Neutrophil (primary cell): ENCODE data around the gene PTBP1.
A peak's percentile ranks its signal among the peaks of the same experiment; 100 is the strongest.

Experiments used
- H3K27ac ChIP-seq: fragments of 200-600 bp; sonication (generic); 2 replicates; pipeline ENCODE4 v1.5.1; 2016; ENCODE audit warnings: mild to moderate bottlenecking, moderate library complexity
- H3K27me3 ChIP-seq: fragments of 200-600 bp; sonication (generic); 2 replicates; pipeline ENCODE4 v1.6.0; 2016; ENCODE audit warnings: mild to moderate bottlenecking
- H3K36me3 ChIP-seq: fragments of 200-600 bp; sonication (generic); 2 replicates; pipeline ENCODE4 v1.5.1; 2017
- H3K4me1 ChIP-seq, 2 experiments: fragments of 200-600 bp in 1 of 2; sonication (generic) in 1 of 2; 1 replicate in 1 of 2; 2 replicates in 1 of 2; pipeline versions ENCODE4 v1.5.1 to v1.6.1; 2013 to 2016; ENCODE audit warnings: low read depth in 1 of 2, low read length in 1 of 2, mild to moderate bottlenecking in 1 of 2, moderate library complexity in 1 of 2; ENCODE audit not compliant: control insufficient read depth in 1 of 2, insufficient read depth in 1 of 2
- H3K4me3 ChIP-seq, 2 experiments: fragments of 200-600 bp in 1 of 2; sonication (generic) in 1 of 2; 1 replicate in 1 of 2; 2 replicates in 1 of 2; pipeline ENCODE4 v1.5.1; 2013 to 2016; ENCODE audit warnings: low read depth in 1 of 2, low read length in 1 of 2, mild to moderate bottlenecking in 1 of 2, moderate library complexity in 1 of 2
- H3K9me3 ChIP-seq: fragments of 200-600 bp; sonication (generic); 2 replicates; pipeline ENCODE4 v1.5.1; 2016
- CTCF ChIP-seq: fragments of 200-600 bp; sonication (generic); IDR thresholded peaks from 2 replicates; pipeline ENCODE4 v1.5.1; 2016; ENCODE audit warnings: antibody characterized with exemption

PTBP1 gene

GRCh38 chr19:855566-856120, 58.4 kb downstream of the PTBP1 start:
- H3K27ac ChIP-seq: no peak overlapping the region
- H3K4me3 ChIP-seq: no peak overlapping the region
- H3K4me1 ChIP-seq: peaks cover 51 to 60% of the 10 kb centered on the region in 2 experiments
- peaks cover 52% of the 10 kb centered on the region for H3K27me3 ChIP-seq
- H3K36me3 ChIP-seq: no peaks in the 10 kb centered on the region
- no peak for TF ChIP-seq CTCF
- H3K9me3 ChIP-seq: no peaks in the 10 kb centered on the region

GRCh38 chr19:858284-858683, 61.0 kb downstream of the PTBP1 start:
- Histone ChIP-seq H3K4me1 (peaks cover 51 to 52% of the 10 kb centered on the region in 2 experiments), H3K27me3 (peaks cover 48% of the 10 kb centered on the region), H3K9me3 (no peaks in the 10 kb centered on the region), H3K36me3 (no peaks in the 10 kb centered on the region), H3K4me3 (no peak overlapping the region), H3K27ac (peak overlapping the region; percentile 87)
- no peak for TF ChIP-seq CTCF

GRCh38 chr19:858868-859843, 61.9 kb downstream of the PTBP1 start, which contains the start of gene CFD:
CFD (plus strand) TSS chr19:859664; CDS start chr19:859690, 26 bp downstream.
- Histone ChIP-seq H3K27me3 (peaks cover 41% of the 10 kb centered on the region), H3K4me1 (peaks cover 58% of the 10 kb centered on the region in 2 experiments), H3K9me3 (no peaks in the 10 kb centered on the region), H3K36me3 (no peaks in the 10 kb centered on the region), H3K27ac (peak within 1 kb of the TSS; percentile 87), H3K4me3 (peak within 1 kb of the TSS; percentile 62 to 64)
- TF ChIP-seq CTCF: no peak

DNA sequence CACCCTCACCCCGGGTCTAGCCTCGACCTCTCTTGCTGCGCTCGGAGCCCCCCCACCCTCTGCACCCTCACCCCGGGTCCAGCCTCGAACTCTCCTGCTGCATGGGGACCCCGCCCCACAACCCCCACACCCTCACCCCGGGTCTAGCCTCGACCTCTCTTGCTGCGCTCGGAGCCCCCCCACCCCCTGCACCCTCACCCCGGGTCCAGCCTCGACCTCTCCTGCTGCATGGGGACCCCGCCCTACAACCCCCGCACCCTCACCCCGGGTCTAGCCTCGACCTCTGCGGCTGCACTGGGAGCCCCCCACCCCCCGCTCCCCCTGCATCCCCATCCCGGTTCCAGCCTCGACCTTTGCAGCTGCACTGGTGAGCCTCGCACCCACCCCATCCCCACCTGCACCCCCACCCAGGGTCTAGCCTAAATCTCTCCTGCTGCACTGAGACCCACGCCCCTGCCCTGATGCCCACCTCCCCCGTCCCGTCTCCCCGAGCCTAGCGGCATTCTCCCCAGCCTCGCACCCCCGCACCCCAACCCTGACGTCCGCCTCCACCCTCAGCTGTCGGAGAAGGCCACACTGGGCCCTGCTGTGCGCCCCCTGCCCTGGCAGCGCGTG, 64.0 kb downstream of the PTBP1 start:
- no peak for TF ChIP-seq CTCF
- Histone ChIP-seq H3K9me3 (no peaks in the 10 kb centered on the region), H3K27me3 (peaks cover 38% of the 10 kb centered on the region), H3K27ac (peak overlapping the region; percentile 39), H3K36me3 (no peaks in the 10 kb centered on the region), H3K4me3 (peak overlapping the region; percentile 62 to 64), H3K4me1 (peaks cover 59 to 60% of the 10 kb centered on the region in 2 experiments)
